HG03521 (cell line): ENCODE data around the gene ZNF816.
"Not testable (repeated sequence)": the region's sequence is repeated elsewhere in the genome, so short reads cannot be mapped to it uniquely, and the experiment has no call there.

ENCODE experiments used
- ATAC-seq: cut with Tn5 transposase; IDR thresholded peaks from one replicate; pipeline ENCODE4 v1.9.1; 2021; ENCODE audit warnings: mild to moderate bottlenecking, moderate library complexity; ENCODE audit not compliant: unreplicated experiment

The ZNF816 gene

DNA sequence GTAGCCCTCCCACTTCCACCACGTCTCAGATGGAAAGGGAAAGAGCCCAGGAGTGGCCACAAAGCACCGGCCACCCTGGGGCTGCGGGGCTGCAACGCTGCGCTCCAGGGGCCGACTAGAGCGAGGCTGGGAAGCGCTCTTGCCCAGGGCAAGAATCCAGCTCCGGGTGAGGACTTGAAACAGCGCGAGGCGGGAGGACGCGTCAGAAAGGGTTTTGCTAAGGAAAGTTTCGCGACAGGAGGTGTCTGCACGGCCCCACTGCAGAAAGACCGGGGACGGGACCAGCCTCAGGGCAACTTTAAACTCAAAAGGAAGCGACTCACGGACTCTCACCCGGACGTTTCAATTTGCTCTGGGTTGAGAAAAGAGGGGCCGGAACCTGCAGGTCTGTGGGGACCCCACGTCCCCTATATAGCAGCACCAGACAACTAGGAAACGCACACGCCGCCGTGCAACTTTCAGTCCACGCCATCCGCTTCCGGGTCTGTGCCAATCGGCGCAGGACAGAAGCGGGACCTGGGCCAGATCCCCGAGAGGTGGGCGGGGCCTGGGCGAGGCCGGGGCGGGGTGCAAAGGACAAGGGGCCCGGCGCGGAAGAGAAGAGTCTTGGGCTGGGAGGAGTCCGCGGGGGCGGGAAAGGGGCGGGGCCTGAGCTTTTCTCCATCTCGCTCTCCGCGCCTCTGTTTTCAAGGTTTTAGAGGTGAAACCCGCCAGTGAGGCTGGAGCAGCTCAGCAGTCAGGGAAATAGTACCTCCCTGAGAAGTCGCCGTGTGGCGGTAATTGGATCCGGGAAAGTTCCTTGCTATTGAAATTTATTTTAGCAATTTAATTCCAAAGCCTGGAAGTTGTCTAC lies at the start of gene ZNF816:
Gene ZNF816, minus strand, starts transcription at position 488 of the 853 bp plus-strand sequence. CDS start 6,792 bp downstream, outside the sequence.
- ATAC-seq: peak; percentile 98

DNA sequence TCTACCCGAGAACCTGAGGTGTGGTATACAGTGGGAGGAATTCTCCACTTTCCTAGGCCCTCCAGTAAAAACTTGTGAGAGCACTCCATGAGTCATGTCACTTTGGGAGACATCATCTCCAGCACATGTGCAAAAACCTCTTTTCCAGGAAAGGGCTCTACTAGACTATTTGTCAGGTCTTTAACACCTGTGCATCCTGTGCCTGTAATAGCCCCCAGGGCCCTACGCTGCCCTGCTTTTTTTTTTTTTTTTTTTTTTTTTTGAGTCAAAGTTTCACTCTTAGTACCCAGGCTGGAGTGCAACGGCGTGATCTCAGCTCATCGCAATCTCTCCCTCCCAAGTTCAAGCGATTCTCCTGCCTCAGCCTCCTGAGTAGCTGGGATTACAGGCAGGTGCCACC lies 49.3 kb upstream of the ZNF816 start:
- ATAC-seq: no peak

DNA sequence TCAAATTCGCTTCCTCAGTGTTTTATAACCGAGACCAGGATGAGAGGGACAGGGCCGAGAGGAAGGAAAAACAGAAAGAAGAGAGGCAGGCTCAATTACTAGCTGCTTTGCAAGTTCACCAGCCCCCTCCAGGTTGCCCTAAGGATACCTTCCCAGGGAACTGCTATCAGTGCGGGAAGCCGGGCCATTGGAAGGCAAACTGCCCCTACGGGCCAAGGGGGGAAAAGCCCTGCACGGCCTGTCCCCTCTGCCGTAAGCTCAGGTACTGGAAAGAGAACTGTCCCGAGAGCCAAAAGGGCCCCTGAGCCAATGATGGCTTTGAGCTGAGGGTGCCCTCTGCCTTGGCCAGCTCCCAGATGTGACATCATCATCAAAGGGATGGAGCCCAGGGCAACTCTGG lies 47.8 kb upstream of the ZNF816 start:
- ATAC-seq: no peak

GRCh38 chr19:53008061-53008778 lies 45.5 kb upstream of the ZNF816 start:
- ATAC-seq: no peak

- no peak for ATAC-seq
Observed at GRCh38 chr19:53007606-53008005, 44.9 kb upstream of the ZNF816 start.

GRCh38 chr19:53007200-53007599 lies 44.5 kb upstream of the ZNF816 start:
- ATAC-seq: no peak

DNA sequence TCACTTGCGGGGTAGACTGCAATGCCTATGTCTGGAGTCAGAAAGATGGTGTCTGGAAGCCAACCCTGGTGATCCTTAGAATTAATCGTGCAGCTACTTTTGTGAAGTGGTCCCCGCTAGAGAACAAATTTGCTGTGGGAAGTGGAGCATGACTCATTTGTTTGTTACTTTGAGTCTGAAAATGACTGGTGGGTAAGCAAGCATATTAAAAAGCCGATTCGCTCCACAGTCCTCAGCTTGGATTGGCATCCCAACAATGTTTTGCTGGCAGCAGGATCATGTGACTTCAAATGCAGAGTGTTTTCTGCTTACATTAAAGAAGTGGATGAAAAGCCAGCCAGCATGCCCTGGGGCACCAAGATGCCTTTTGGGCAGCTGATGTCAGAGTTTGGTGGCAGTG lies 41.6 kb upstream of the ZNF816 start:
- ATAC-seq: no peak

- no peak for ATAC-seq
Observed at GRCh38 chr19:53002479-53002878, 39.8 kb upstream of the ZNF816 start.

GRCh38 chr19:52997975-52998374 lies 35.3 kb upstream of the ZNF816 start:
- no peak for ATAC-seq

GRCh38 chr19:52995711-52996110 lies 33.0 kb upstream of the ZNF816 start:
- ATAC-seq: no peak

DNA sequence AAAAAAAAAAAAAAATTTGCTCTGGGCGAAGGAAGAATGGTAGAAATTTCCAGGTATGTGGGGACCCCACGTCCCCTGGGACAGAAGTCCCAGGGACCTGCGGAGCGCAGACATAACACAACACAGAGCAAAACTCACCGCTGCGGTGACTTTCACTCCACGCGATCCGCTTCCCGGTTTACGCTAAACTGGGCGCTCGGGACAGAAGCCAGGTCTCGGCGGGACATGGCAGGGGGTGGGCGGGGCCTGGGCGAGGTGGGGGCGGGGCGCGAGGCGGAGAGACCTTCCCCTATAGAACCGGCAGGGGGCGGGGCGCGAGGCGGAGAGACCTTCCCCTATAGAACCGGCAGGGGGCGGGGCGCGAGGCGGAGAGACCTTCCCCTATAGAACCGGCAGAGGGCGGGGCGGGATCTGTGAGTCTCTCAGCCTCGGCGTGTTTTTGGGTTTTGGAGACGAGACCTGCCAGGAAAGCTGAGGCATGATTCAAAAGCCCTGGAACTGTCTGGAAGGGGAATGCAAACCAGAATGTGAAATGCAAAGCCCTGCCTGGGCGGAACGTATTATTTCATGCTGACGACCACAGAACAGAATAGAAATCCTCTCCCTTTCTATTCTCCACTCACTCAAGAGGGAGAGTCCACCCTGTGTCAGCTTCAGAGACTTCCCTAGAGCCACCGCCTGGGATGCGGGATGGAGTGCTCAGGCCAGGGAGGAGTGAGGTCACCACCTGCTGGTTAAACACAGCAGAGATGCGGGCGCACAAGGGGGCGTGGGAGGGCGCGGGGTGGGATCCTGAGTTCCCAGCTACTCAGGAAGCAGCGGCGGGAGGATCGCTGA lies 30.9 kb upstream of the ZNF816 start:
- no peak for ATAC-seq

DNA sequence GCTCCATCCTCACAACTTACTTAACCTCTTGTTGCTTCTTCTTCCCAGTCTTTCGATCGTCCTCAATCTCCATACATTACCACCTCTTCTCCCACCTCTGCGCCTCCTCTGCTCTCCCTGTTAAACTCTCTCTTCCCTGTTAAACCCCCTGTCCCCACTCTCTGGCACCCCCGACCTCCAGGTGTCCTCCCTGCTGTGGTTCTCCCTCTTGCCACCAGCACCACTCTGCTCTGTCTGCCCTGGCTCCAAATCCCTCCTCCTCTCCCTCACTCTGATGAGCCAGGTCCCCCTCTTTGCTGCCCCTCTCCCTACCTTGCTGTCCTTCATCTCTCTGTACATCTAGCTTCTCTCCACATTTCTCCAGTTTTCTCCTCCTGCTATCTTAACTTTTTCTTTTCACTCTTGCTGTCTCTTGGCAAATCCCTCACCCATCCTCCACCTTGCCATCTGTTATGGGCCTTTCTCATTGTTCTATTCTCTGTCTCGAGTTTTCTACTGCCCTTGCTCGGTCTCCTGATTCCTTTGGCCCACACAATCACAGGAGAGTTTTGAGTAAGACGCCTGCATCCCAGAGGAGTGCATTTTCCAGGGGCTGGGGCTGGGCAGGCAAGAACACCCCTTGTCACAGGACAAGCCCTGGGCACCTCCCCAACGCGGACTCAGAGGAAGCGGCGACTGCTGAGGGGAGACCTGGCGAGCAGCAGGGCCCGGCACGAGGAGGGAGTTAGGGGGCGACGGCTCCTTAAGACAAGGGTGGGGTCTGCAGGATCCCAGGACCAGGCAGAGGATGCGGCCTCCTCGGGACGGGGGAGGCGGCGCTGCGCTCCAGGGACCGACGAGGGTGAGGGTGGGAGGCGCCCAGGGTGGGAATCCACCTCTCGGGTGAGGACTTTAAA lies 29.7 kb upstream of the ZNF816 start:
- ATAC-seq: no peak

DNA sequence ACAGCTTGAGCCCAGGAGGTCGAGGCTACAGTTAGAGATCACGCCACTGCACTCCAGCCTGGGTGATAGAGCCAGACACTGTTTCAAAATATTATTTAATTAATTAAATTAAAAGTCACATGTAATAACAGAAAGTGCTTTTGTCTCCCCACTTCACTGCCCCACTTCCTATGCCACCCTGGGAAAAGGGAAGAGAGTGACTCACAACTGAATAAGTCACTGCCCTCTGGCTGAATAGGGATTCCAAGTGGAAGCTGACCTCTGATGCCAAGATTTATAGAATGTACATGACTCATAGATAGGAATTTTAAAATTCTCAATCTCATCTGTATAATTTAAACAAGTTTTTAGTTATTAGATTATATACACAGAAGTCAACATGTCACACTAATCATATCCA lies 28.8 kb upstream of the ZNF816 start:
- ATAC-seq: no peak

DNA sequence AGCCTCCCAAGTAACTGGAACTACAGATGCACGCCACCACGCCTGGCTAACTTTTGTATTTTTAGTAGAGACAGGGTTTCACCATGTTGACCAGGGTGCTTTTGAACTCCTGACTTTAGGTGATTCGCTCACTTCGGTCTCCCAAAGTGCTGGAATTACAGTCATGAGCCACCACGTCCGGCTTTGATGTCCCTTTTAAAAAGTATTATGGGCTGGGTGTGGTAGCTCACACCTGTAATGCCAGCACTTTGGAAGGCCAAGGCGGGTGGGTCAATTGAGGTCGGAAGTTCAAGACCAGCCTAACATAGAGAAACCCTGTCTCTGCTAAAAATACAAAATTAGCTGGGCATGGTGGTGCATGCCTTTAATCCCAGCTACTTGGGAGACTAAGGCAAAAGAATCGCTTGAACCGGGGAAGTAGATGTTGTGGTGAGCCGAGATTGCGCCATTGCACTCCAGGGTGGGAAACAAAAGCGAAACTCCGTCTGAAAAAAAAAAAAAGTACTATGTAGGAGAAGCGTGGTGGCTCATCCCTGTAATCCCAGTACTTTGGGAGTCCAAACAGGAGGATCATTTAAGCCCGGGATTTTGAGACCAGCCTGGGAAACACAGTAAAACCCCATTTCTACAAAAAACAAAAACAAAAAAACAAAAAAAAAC lies 28.2 kb upstream of the ZNF816 start:
- no peak for ATAC-seq

DNA sequence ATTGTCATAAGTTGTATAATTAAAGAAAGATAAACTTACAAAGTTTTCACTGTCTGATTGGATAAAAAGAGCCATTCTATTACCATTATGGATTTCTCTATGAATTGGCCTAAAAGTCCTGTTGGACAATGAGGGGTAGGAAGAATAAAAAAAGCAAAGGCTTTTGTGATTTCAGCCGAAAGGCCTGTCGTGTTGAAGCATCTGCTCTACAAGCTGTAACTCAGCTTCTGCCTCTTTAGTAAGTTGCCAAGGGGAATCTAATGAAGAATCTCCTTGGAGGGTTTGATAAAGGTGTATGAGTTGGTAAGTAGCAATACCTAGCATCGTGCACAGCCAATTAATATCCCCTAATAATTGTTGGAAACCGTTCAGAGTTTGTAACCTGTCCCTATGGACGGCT lies 25.8 kb upstream of the ZNF816 start:
- ATAC-seq: no peak

DNA sequence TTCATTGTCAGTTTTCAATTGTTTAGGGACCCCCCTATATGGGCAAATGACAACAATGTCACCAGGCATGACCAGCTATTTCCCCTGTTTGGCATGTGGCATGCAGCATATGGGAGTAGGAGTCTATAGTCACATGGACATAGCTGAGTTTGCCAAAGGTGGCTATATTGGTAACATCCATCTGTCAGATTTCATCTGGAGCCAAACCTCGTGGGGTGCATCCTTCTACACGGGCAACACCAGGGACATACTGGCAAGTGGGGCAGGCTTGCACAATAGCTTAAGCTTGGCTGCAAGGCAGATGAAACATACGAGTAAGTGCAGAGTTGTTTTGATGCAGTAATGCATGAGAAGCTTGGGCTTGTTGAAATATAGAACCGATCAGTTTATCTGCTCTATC lies 24.5 kb upstream of the ZNF816 start:
- ATAC-seq: no peak

GRCh38 chr19:52983167-52983566 lies 20.5 kb upstream of the ZNF816 start:
- not testable (repeated sequence) for ATAC-seq

DNA sequence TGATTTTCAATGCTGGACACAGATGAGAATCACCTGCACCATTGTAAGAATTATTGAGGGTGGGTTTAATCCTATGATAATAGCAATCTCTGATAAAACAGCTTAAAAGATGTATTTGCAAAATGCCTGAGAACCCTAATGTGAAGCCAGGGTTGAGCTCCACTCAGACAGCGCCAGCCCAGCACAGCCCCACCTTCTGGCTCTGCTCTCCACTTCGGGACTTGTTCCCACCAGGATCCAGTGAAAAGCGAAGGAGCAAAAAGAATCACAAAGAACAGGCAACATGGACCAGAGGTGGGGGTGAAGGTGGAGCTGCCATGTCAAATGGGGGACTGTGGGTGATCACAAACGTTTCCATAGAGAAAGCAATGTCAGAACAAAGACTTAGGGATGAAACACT lies 18.6 kb upstream of the ZNF816 start:
- ATAC-seq: no peak

- no peak for ATAC-seq
Observed at GRCh38 chr19:52967772-52968171, 5.1 kb upstream of the ZNF816 start.

GRCh38 chr19:52963247-52963618 lies 552 bp upstream of the ZNF816 start:
- no peak for ATAC-seq
